ENCODE data around the gene PUM1. TPM values are rescaled to one million over a fixed set of nuclear protein-coding genes. Genes with fewer than 3 reads are reported as not detected.
"Not testable (repeated sequence)": the region's sequence is repeated elsewhere in the genome, so short reads cannot be mapped to it uniquely, and the experiment has no call there.

PUM1 gene
- total and polyA plus RNA-seq, 10 of the 15 experiments (the other 5 are each of a cell fraction or from before 2014, with no cell fraction given): 21.4 to 75.3 (median 42.4) TPM

- TF ChIP-seq BACH1 (IDR thresholded peaks at IDR 0.05; ENCODE audit: borderline replicate concordance): no peak
- no peak for TF ChIP-seq RBBP5 (conservative IDR thresholded peaks at IDR 0.05)
These were observed 128.9 kb downstream of the PUM1 start (continued) for GRCh38 chr1:30936541-30937171.

- CTCF ChIA-PET; H3K79me2 ChIP-seq (ENCODE audit: control insufficient read depth, insufficient read depth, low read length); H3K4me1 ChIP-seq (ENCODE audit: control insufficient read depth, insufficient read depth, low read length); H3K27me3 ChIP-seq (replicated peaks in 1 of 2; ENCODE audit: control insufficient read depth in 2 of 2, insufficient read depth in 2 of 2, low read length in 1 of 2); H4K20me1 ChIP-seq (ENCODE audit: control insufficient read depth, insufficient read depth); intact Hi-C loops (cut with micrococcal nuclease; ENCODE audit: unreplicated experiment); RAD21 ChIA-PET (ENCODE audit: unreplicated experiment); H3K4me3 ChIP-seq; H3K9me3 ChIP-seq (replicated peaks; ENCODE audit: control insufficient read depth, insufficient read depth, low read length); POLR2A ChIA-PET; BruUV-seq (replicated peaks); DNase-seq (ENCODE audit: low read depth, low spot score); H3K27ac ChIP-seq (ENCODE audit: control insufficient read depth, insufficient read depth); H3K4me2 ChIP-seq (ENCODE audit: control insufficient read depth, insufficient read depth); H2AFZ ChIP-seq (ENCODE audit: control insufficient read depth, low read depth, low read length); SMC1A ChIA-PET (ENCODE audit: uncharacterized antibody, unreplicated experiment); H3K9ac ChIP-seq (ENCODE audit: control insufficient read depth, insufficient read depth, low read length); in situ Hi-C loops (cut with MboI): not testable (repeated sequence)
- FAIRE-seq (peak; percentile 89), ATAC-seq (peak; percentile 35; the same call in 1 of the 3 replicates)
- H3K36me3 ChIP-seq (ENCODE audit: control insufficient read depth in 2 of 2, insufficient read depth in 2 of 2, low read length in 1 of 2): peaks cover 21 to 25% of the 10 kb centered on the region in 2 experiments
- no CpG with 5 or more reads among the region's 4 CpGs for WGBS (ENCODE audit: insufficient coverage, insufficient replicate concordance, low lambda C conversion rate, missing lambda C conversion rate)
These were observed 129.8 kb downstream of the PUM1 start for GRCh38 chr1:30935758-30936157.

GRCh38 chr1:30934613-30935012 is 130.9 kb downstream of the PUM1 start:
- no peaks in the 10 kb centered on the region for H3K9me3 ChIP-seq (replicated peaks; ENCODE audit: control insufficient read depth, insufficient read depth, low read length)
- FAIRE-seq (no peak), ATAC-seq (no peak), DNase-seq (ENCODE audit: low read depth, low spot score) (no peak)
- POLR2A ChIA-PET: interaction anchor here (0.6 to 1.0 kb wide), 3 partner anchors 12 to 68 kb away, joined by 3 to 4 read pairs (median 3); no protein-coding TSS in a partner anchor
- H3K4me1 ChIP-seq (ENCODE audit: control insufficient read depth, insufficient read depth, low read length): no peaks in the 10 kb centered on the region; the same call in 1 of the 2 replicates
- WGBS (ENCODE audit: insufficient coverage, insufficient replicate concordance, low lambda C conversion rate, missing lambda C conversion rate): 82% methylated on average over 3 of the region's 3 CpGs
- SMC1A ChIA-PET (ENCODE audit: uncharacterized antibody, unreplicated experiment): interaction anchor here (0.9 to 1.5 kb wide), 2 partner anchors 20 to 23 kb away, joined by 3 to 4 read pairs; no protein-coding TSS in a partner anchor
- no TSS peak for BruUV-seq (replicated peaks)
- H3K4me3 ChIP-seq: no peak overlapping the region
- no peak overlapping the region for H3K4me2 ChIP-seq (ENCODE audit: control insufficient read depth, insufficient read depth)
- H2AFZ ChIP-seq (ENCODE audit: control insufficient read depth, low read depth, low read length): no peak overlapping the region
- RAD21 ChIA-PET (ENCODE audit: unreplicated experiment): no interaction called here
- no peaks in the 10 kb centered on the region for H4K20me1 ChIP-seq (ENCODE audit: control insufficient read depth, insufficient read depth)
- peaks cover 21 to 23% of the 10 kb centered on the region in 2 experiments for H3K36me3 ChIP-seq (ENCODE audit: control insufficient read depth in 2 of 2, insufficient read depth in 2 of 2, low read length in 1 of 2)
- CTCF ChIA-PET: interaction anchor here (1.1 to 12.7 kb wide), 3 partner anchors 132 to 152 kb away, joined by 3 to 119 read pairs (median 5); no protein-coding TSS in a partner anchor
- no peak overlapping the region for H3K27ac ChIP-seq (ENCODE audit: control insufficient read depth, insufficient read depth)
- intact Hi-C loops (cut with micrococcal nuclease; ENCODE audit: unreplicated experiment) (no loop called here), in situ Hi-C loops (cut with MboI) (no loop called here)
- no peak overlapping the region for H3K9ac ChIP-seq (ENCODE audit: control insufficient read depth, insufficient read depth, low read length)
- no peaks in the 10 kb centered on the region for H3K27me3 ChIP-seq (replicated peaks in 1 of 2; ENCODE audit: control insufficient read depth in 2 of 2, insufficient read depth in 2 of 2, low read length in 1 of 2)
- no peaks in the 10 kb centered on the region for H3K79me2 ChIP-seq (ENCODE audit: control insufficient read depth, insufficient read depth, low read length)
- no peak for TF ChIP-seq PAX8 (IDR thresholded peaks at IDR 0.05)
- TF ChIP-seq EGR1 (IDR thresholded peaks at IDR 0.05; ENCODE audit: borderline replicate concordance in 1 of 2, low read depth in 2 of 2, low read length in 2 of 2): no peak
- TF ChIP-seq JUND (IDR thresholded peaks at IDR 0.05; ENCODE audit: low read depth, low read length): no peak
- TF ChIP-seq PAX5 (IDR thresholded peaks at IDR 0.05; ENCODE audit: borderline replicate concordance, low read depth, low read length): no peak
- no peak for TF ChIP-seq NFXL1 (IDR thresholded peaks at IDR 0.05; ENCODE audit: borderline replicate concordance)
- TF ChIP-seq, protein P1, sequence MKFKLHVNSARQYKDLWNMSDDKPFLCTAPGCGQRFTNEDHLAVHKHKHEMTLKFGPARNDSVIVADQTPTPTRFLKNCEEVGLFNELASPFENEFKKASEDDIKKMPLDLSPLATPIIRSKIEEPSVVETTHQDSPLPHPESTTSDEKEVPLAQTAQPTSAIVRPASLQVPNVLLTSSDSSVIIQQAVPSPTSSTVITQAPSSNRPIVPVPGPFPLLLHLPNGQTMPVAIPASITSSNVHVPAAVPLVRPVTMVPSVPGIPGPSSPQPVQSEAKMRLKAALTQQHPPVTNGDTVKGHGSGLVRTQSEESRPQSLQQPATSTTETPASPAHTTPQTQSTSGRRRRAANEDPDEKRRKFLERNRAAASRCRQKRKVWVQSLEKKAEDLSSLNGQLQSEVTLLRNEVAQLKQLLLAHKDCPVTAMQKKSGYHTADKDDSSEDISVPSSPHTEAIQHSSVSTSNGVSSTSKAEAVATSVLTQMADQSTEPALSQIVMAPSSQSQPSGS (IDR thresholded peaks at IDR 0.05; ENCODE audit: low read length): no peak
- no peak for TF ChIP-seq E4F1 (IDR thresholded peaks at IDR 0.05; ENCODE audit: borderline replicate concordance, partially characterized antibody)
- TF ChIP-seq CEBPB (IDR thresholded peaks at IDR 0.05; ENCODE audit: borderline replicate concordance in 1 of 2, low read depth in 2 of 2, low read length in 2 of 2): no peak
- no peak for TF ChIP-seq RELA (IDR thresholded peaks at IDR 0.05; ENCODE audit: borderline replicate concordance, partially characterized antibody)
- TF ChIP-seq ZNF207 (IDR thresholded peaks at IDR 0.05; ENCODE audit: borderline replicate concordance): no peak

Measured in GM12878 (cell line).